Tongue (tissue), 2 donors: ENCODE results near the gene ZNF668. TPM values are rescaled to one million over a fixed set of nuclear protein-coding genes. Genes with fewer than 3 reads are reported as not detected.

Experiments used
- DNase-seq: peaks from one replicate; pipeline ENCODE4 v3.0.0-alpha.2; 2015
- total RNA-seq: library from RNA; depleted of rRNA; stranded (reverse); fragments of >200 nt; gene quantifications from one replicate; pipeline ENCODE4 v1.2.3, GENCODE V29; 2014

Gene ZNF668
- total RNA-seq, 1 donor from 2014 or later: 5.0 TPM

DNA sequence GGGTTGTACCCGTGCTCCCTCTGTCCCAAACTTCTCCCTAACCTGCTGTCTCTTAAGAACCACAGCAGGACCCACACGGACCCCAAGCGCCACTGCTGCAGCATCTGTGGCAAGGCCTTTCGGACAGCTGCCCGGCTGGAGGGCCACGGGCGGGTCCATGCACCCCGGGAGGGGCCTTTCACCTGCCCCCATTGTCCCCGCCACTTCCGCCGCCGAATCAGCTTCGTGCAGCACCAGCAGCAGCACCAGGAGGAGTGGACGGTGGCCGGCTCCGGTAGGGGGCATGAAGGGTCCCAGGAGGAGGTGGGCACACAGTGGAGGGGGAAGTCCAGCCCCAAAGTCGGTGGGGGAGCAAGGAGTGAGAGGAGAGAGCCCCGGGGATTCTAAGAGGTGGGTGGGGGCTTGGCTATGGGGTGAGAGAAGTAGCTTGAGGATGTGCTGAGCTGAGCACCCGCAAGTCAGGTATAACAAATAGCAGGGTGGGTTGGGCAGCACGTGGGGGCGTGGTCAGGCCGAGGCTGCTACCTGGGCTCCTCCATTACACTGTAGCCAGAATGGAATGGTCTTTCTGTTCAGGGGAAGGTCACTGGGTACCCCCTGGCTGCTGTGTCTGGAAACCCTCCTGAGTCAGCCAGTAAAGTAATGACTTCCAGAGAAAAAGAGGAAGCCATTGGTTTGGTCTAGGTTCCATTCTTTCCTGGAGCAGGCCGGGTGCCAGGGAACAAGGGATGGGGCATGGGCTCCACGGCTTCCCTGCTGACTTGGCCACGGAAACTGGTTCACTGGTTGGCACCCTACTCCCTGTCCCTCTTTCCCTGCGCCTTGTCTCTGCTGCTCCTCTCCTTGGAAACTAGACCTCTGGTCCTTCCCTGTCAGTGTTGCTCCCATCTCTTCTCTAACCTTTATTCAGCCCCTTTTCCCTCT lies 7.7 kb upstream of the ZNF668 start:
- DNase-seq: no peak

- no peak for DNase-seq
Observed at GRCh38 chr16:31080756-31081419, 6.8 kb upstream of the ZNF668 start.

DNA sequence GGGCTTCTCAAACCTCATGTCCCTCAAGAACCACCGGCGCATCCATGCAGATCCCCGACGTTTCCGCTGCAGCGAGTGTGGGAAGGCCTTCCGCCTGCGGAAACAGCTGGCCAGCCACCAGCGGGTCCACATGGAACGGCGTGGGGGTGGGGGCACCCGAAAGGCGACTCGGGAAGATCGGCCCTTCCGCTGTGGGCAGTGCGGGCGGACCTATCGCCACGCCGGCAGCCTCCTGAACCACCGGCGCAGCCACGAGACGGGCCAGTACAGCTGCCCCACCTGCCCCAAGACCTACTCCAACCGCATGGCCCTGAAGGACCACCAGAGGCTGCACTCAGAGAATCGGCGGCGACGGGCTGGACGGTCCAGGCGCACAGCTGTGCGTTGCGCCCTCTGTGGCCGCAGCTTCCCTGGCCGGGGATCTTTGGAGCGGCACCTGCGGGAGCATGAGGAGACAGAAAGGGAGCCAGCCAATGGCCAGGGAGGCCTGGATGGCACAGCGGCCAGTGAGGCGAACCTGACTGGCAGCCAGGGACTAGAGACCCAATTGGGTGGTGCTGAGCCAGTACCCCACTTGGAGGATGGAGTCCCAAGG lies 6.1 kb upstream of the ZNF668 start:
- no peak for DNase-seq

DNA sequence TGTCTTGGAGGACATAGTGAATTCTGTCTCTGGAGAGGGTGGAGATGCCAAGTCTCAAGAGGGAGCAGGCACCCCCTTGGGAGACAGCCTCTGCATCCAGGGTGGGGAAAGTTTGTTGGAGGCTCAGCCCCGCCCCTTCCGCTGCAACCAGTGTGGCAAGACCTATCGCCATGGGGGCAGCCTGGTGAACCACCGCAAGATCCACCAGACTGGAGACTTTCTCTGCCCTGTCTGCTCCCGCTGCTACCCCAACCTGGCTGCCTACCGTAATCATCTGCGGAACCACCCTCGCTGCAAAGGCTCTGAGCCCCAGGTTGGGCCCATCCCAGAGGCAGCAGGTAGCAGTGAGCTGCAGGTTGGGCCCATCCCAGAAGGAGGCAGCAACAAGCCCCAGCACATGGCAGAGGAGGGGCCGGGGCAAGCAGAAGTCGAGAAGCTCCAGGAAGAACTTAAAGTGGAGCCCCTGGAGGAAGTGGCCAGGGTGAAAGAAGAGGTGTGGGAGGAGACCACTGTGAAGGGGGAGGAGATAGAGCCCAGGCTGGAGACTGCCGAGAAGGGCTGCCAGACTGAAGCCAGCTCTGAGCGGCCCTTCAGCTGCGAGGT lies 5.4 kb upstream of the ZNF668 start:
- no peak for DNase-seq

DNA sequence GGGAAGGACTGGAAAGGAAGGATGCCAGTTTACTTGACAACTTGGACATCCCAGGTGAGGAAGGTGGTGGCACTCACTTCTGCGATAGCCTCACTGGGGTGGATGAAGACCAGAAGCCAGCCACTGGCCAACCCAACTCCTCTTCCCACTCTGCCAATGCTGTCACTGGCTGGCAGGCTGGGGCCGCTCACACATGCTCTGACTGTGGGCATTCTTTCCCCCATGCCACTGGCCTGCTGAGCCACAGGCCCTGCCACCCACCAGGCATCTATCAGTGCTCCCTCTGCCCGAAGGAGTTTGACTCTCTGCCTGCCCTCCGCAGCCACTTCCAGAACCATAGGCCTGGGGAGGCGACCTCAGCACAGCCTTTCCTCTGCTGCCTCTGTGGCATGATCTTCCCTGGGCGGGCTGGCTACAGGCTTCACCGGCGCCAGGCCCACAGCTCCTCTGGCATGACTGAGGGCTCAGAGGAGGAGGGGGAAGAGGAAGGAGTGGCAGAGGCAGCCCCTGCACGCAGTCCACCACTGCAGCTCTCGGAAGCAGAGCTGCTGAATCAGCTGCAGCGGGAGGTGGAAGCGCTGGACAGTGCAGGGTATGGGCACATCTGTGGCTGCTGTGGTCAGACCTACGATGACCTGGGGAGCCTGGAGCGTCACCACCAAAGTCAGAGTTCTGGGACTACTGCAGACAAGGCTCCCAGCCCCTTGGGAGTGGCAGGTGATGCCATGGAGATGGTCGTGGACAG lies 4.7 kb upstream of the ZNF668 start:
- DNase-seq: no peak

DNA sequence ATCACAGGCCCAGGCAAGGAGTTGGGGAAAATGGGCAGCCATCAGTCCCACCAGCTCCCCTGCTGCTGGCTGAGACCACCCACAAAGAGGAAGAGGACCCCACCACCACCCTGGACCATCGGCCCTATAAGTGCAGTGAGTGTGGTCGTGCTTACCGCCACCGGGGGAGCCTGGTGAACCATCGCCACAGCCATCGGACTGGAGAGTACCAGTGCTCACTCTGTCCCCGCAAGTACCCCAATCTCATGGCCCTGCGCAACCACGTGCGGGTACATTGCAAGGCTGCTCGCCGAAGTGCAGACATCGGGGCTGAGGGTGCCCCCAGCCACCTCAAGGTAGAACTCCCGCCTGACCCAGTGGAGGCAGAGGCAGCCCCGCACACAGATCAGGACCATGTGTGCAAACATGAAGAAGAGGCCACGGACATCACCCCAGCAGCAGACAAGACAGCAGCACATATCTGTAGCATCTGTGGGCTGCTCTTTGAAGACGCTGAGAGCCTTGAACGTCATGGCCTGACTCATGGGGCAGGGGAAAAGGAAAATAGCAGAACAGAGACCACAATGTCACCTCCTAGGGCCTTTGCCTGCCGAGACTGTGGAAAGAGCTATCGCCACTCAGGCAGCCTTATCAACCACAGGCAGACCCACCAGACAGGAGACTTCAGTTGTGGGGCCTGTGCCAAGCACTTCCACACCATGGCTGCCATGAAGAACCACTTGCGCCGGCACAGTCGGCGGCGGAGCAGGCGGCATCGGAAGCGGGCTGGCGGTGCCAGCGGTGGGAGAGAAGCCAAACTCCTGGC lies 3.8 kb upstream of the ZNF668 start:
- DNase-seq: no peak

DNA sequence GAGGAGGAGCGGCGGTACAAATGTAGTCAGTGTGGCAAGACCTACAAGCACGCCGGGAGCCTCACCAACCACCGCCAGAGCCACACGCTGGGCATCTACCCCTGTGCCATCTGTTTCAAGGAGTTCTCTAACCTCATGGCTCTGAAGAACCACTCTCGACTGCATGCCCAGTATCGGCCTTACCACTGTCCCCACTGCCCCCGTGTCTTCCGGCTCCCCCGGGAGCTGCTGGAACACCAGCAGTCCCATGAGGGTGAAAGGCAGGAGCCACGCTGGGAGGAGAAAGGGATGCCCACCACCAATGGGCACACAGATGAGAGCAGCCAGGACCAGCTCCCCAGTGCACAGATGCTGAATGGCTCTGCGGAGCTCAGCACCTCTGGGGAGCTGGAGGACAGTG lies 3.0 kb upstream of the ZNF668 start:
- no peak for DNase-seq

DNA sequence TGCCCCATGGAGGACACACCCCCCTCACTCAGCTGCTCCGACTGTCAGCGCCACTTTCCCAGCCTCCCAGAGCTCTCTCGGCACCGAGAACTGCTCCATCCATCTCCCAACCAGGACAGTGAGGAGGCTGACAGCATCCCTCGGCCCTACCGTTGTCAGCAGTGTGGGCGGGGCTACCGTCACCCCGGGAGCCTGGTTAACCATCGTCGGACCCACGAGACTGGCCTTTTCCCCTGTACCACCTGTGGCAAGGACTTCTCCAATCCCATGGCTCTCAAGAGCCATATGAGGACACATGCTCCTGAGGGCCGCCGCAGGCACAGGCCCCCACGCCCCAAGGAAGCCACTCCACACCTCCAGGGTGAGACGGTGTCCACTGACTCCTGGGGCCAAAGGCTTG lies 2.3 kb upstream of the ZNF668 start:
- DNase-seq: no peak

- DNase-seq: no peak
Observed at GRCh38 chr16:31074814-31075183, 759 bp upstream of the ZNF668 start.

DNA sequence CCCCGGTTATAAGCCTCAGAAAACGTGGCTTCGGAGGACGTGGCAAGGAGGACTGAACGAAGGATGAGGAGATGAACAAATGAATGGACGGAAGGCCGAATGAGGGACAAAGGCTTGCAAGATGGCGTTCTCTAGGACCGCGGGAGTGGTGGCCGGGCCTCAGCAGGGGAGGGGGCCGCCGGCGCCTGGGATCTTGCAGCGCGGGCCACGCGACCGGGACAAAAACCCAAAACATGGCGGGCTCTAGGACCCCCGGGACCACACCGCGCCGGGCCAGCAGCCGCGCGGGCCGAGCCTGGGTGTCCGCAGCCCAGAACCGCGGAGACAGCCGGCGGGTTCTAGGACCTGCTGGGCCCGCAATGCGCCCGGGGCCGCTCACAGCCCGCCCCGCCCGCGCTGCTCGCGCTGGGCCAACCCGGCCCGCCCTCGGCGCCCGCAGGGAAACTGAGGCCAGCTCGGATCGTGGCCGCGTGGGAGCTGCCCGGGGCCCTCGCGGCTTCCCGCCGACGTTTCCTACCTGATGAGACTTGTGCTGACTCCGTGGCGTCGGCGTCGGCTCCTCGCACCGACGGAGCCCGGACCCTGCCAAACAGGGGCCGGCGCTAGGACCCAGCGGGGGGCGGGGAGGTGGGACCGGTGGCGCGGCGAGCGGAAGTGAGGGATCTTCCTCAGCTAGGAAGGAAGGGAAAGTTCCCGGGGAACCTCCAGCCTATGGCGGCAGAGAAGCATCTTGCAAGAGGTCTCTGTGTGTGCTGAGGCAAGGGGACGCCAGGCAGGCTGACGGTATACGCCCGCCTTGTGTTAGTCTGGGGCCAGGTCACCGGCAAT lies 684 bp downstream of the ZNF668 start:
- DNase-seq: peak; percentile 97

GRCh38 chr16:31072540-31073141 lies 1.4 kb downstream of the ZNF668 start:
- peak; percentile 51 for DNase-seq

DNA sequence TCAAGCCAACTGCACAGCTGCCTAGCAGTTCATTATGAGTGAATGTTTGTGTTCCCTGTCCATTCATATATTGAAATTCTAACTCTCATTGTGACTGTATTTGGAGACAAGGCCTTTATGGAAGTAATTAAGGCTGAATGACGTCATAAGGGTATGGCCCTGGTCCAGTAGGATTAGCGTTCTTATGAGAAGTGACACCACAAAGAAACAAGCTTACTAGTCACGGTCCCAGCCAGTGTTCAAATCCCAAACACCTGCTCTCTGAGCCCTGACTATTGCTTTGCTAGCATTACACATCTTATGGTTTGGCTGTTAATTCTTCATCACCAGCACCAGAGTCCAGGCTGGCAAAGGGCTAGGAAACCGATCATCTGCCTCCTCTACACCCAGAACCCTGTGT lies 2.2 kb downstream of the ZNF668 start:
- peak; percentile 97 for DNase-seq

DNA sequence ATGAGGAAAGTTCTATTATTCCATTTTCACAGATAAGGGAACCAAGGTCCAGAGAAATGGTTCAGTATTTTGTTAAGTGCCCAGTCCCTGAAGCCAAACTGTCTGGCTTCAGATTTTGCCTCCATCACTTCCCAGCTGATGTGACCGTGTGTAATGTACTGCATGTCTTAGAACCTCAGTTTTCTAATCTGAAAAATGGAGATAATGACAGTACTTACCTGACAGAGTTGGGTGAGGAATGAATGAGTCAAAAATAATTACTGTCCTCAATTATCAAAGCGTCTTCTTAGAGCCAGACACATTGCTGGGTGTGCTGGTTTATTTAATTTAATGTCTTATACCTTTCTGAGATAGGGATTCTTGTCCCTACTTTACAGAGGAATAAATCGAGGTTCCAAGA lies 6.7 kb downstream of the ZNF668 start:
- no peak for DNase-seq

DNA sequence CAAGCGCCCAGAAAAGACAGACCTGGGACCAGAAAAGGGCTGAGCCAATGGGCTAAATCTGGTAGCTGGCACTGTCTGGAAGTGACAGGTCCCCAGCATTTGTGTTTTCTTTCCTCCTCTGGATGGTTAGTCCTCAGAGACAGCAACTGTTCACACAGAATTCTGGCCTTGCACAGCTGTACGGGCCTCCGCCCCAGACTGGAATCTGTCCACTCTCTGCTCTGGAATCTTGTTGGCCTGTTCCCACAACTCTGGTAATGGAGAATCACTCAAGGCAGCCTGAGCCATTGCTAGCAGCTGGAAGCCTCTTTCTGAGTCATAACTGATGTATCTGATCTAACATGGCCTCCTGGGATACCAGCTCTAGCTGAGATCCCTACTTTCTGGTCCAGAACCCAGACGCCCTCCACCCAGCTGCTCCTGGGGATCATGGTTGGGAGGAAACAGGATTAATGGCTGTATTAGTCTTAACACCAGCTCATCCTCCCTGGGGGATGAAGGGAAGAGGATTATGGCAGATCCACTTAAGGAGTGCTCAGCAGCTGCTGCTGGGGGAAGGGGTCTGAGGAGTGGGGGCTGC lies 9.1 kb downstream of the ZNF668 start:
- DNase-seq: peak; percentile 97

GRCh38 chr16:31063843-31064611 lies 10.0 kb downstream of the ZNF668 start:
- DNase-seq: no peak

GRCh38 chr16:31063495-31063842 lies 10.6 kb downstream of the ZNF668 start:
- DNase-seq: no peak

DNA sequence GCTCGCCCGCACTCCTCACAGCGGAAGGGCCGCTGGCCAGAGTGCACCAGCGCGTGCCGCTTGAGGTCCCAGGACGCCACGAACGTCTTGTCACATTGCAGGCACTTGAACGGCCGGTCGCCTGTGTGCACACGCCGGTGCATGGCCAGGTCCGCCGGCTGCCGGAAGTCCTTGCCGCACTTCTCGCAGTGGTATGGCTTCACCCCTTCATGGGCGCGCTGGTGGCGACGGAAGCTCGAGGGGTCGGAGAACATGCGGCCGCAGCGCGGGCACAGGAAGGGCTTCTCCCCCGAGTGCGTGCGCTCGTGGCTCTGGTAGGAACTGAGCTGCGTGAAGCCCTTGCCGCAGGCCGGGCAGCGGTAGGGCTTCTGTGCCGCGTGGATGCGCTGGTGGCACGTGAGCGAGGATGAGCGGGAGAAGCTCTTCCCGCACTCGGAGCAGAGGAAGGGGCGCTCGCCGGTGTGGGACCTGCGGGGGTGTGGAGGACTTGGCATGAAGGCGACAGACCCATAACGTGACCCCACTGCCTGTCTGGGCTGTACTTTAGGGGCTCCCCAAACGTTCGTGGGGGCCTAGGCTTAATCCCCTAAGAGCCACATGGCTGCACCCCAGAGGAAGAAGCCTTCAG lies 12.1 kb downstream of the ZNF668 start:
- DNase-seq: no peak

- no peak for DNase-seq
Observed at GRCh38 chr16:31061126-31061812, 12.8 kb downstream of the ZNF668 start.
